ENCODE data around the gene ABCC6.
"Not testable (repeated sequence)": the region's sequence is repeated elsewhere in the genome, so short reads cannot be mapped to it uniquely, and the experiment has no call there.

The ABCC6 gene

DNA sequence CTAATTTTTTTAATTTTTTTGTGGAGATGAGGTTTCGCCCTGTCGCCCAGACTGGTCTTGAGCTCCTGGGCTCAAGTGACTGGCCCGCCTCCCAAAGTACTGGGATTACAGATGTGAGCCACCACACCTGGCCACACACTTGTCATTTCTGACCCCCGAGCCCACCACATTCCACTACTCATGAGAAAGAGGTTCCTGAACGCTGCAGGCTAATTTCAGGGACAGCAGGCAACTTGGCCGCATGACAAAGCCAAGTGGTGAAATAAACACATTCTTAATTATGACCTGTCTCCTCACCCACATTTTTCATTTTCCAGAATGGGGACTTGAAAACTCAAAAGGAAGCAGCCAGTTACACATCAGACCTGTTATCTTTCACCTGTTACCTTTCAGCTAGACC, 114.5 kb downstream of the ABCC6 start:
- DNase-seq = no peak

DNA sequence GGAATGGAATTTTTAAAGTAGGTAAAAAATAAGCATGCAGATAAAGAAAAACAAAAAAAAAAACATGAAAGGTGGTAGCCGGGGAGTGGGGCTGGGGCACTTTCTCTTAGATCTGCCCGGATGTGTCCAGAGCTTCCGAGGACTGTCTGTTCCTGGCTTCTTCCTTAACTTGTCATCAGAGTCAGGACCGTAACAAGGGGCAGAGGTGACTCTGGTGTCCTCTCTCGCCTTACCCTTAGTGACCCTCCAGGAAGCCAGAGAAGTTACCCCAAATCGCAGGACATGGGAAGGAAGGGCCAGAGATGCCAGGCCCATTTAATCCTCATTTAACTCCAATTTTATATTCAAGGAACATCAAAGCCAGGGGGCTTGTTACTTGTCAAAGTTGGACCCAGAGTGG, 115.5 kb downstream of the ABCC6 start:
- no peak for DNase-seq

DNA sequence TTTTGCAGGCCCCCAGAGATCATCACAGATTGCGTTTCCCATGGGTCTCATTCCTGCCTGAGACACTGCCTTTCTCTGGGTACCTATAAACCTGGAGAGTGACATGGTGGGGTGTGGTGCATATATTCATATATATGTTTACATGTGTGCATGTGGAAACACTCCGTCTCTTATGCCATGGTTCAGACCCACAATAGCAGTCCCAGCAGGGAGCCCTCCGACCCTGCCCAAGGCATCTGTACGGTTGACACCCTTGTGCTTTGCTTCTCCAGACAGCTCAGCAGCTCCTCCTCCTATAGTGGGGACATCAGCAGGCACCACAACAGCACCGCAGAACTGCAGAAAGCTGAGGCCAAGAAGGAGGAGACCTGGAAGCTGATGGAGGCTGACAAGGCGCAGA, 116.8 kb downstream of the ABCC6 start:
- DNase-seq = no peak

DNA sequence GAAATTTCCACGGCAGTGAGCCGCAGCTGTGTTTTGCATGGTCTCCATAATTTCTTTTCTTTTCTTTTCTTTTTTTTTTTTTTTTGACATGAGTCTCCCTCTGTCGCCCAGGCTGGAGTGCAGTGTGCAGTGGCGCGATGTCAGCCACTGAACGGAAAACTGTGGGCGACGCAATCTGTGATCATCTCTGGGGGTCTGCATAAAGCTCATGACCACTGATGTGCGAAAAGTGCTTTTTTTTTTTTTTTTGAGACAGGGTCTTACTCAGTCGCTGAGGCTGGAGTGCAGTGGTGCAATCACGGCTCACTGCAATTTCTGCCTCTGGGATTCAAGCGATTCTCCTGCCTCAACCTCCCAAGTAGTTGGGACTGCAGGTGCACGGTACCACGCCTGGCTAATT, 117.6 kb downstream of the ABCC6 start:
- no peak for DNase-seq

DNA sequence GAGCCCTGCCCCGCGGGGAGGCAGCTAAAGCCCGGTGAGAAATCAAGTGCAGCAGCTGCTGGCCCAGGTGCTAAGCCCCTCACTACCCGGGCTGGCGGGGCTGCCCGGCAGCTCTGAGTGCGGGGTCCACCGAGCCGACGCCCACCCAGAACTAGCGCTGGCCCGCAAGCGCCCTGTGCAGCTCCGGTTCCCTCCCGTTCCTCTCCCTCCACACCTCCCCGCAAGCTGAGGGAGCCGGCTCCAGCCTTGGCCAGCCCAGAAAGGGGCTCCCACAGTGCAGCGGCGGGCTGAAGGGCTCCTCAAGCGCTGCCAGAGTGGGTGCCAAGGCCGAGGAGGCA, 118.5 kb downstream of the ABCC6 start:
- not testable (repeated sequence) for DNase-seq

DNA sequence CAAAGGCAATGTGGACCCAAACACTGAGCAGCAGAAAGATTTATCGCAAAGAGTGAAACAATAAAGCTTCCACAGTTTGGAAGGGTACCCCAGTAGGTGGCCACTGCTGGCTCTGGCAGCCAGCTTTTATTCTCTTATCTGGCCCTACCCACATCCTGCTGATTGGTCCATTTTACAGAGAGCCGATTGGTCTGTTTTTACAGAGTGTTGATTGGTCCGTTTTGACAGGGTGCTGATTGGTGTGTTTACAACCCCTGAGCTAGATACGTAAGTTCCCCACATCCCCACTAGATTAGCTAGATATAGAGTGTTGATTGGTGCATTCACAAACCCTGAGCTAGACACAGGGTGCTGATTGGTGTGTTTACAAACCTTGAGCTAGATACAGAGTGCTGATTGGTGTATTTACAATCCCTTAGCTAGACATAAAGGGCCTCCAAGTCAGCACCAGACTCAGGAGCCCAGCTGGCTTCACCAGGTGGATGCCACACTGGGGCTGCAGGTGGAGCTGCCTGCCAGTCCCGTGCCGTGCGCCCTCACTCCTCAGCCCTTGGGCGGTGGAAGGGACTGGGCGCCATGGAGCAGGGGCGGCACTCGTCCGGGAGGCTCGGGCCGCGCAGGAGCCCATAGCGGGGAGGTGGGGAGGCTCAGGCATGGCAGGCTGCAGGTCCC, 119.0 kb downstream of the ABCC6 start:
- DNase-seq = not testable (repeated sequence)

DNA sequence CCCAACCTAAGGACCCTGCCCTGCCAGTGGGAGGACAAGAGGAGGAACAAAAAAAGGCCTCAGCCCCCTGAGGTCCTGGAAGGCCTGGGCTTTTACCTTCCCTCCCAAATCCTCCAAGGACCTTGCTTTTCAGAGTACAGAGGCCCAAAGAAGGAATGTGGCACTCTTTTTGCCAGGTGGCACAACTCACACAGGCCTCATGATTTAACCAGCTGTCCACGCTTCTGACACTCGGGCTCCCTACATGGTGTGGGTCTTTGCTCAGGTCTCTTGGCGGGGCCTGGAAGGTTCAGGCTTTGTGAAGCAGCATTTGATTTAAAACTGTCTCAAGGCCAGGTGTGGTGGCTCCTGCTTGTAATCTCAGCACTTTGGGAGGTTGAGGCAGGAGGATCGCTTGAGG, 120.6 kb downstream of the ABCC6 start:
- DNase-seq = no peak

DNA sequence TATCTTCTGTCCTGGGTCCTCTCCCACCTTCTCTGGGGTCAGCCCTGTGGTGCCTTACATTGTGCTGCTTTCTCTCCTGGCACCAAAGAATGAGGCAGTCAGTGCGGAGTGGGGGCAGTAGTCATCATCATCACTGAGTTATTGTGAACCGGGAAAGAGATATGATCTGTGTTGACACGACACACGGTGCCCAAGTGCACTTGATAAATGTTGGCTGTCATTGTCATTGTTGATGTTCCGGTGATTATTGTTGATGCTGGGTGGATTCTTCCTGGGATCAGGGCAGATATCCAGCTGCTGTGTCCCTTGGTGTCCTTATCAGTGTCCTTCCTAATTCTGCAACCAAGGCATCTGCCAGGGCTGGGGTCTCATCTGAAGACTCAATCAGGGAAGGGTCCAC, 121.7 kb downstream of the ABCC6 start:
- no peak for DNase-seq

DNA sequence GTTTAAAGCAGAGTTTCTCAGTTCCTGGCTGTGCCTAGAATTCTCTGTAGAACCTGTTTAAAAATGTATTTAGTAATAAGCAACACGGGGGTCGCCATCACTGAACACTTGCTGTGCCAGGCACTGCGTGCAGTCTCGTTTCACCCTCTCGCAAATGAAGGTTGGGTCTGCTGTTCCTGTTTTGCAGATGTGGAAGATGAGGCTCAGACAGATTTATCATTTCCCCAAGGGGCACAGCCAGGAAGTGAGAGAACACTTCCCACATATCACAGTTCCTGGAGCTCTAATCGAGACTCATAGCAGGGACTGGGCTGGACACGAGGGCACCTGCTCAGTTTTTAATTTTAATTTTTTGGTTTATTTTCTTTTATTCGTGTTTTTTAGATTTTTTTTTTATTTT, 122.7 kb downstream of the ABCC6 start:
- no peak for DNase-seq

DNA sequence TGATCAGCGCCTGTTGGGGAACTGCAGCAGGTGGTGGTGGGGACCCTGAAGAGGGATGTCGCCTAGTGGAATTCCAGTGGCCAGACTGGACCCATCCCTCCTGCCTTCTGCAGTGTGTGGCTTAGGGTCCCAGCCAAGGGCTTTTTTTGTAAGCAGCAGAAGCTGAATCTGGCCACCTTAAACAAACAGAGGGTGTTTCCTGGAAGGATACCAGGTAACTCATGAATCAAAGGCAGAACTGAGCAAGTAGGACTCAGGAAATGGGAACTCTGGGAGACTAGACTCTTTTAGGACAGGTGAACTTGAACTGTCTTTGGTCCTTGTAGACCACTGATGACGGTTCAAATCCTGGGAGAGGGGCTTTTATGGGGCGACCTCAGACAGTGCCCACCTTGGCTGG, 124.0 kb downstream of the ABCC6 start:
- DNase-seq = no peak

Measured in CD4-positive, alpha-beta T cell treated with Interleukin-21 for 1 hour (primary cell).